Loucy (cell line): Measurements from ENCODE around the gene AMIGO2.

Source experiments
- EZH2phosphoT487 ChIP-seq: fragments of 200-600 bp; IDR thresholded peaks from 2 replicates; pipeline ENCODE4 v1.6.1; 2018; ENCODE audit warnings: antibody characterized with exemption, mild to moderate bottlenecking, moderate library complexity, borderline replicate concordance
- TF ChIP-seq, protein P1 (sequence below): fragments of 200-600 bp; sonication (generic); conservative IDR thresholded peaks from 2 replicates; pipeline ENCODE4 v1.5.1; 2014; ENCODE audit warnings: mild to moderate bottlenecking, antibody characterized with exemption, low read length

DNA sequence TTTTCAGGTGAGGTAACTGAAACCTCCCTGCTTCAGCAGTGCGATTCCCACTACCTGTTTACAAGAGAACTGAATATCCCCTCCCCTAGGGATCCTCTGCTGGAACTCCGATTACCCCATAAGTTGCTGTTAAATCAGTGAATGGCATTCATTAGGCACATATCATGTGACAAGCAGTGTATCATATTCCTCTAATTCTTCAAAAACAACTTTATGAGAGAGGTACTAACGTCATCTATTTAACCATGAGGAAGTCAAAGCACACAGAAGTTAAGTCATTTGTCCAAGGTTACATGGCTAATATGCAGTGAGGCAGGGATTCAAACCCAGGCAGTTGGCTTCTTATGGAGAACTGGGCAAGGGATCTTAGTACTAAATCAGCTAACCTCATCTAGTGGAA, 44.3 kb downstream of the AMIGO2 start:
- TF ChIP-seq, protein P1, sequence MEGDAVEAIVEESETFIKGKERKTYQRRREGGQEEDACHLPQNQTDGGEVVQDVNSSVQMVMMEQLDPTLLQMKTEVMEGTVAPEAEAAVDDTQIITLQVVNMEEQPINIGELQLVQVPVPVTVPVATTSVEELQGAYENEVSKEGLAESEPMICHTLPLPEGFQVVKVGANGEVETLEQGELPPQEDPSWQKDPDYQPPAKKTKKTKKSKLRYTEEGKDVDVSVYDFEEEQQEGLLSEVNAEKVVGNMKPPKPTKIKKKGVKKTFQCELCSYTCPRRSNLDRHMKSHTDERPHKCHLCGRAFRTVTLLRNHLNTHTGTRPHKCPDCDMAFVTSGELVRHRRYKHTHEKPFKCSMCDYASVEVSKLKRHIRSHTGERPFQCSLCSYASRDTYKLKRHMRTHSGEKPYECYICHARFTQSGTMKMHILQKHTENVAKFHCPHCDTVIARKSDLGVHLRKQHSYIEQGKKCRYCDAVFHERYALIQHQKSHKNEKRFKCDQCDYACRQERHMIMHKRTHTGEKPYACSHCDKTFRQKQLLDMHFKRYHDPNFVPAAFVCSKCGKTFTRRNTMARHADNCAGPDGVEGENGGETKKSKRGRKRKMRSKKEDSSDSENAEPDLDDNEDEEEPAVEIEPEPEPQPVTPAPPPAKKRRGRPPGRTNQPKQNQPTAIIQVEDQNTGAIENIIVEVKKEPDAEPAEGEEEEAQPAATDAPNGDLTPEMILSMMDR: no peak
- TF ChIP-seq EZH2phosphoT487: no peak
